COLO668 (cell line): ENCODE measurements around the gene SLX4IP.

Experiments used
- DNase-seq: peaks from one replicate; lab custom pipeline; 2025; ENCODE audit not compliant: unreplicated experiment; lab: John Stamatoyannopoulos, UW

The SLX4IP gene

DNA sequence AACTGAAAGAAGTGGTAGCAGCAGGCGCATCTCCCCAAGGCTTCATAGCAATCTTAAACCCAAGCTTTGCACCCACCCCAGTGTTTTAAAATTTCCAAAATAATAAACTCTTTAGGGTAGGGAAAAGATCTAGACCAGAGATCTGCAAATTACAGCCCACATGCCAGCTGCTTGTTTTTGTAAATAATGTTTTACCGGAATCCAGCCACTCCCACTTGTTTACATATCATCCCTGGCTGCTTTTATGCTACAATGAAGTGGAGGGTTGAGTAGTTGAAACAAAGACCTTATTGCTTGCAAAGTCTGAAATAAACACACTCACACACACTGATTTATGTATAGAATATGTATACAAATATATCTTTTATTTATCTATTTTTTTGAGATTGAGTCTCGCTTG lies 30.0 kb downstream of the SLX4IP start:
- no peak for DNase-seq

- DNase-seq, result no peak
Observed at GRCh38 chr20:10466325-10466724, 31.2 kb downstream of the SLX4IP start.

GRCh38 chr20:10466855-10467254 lies 31.8 kb downstream of the SLX4IP start:
- DNase-seq, result no peak

GRCh38 chr20:10467681-10468339 lies 32.7 kb downstream of the SLX4IP start:
- no peak for DNase-seq

DNA sequence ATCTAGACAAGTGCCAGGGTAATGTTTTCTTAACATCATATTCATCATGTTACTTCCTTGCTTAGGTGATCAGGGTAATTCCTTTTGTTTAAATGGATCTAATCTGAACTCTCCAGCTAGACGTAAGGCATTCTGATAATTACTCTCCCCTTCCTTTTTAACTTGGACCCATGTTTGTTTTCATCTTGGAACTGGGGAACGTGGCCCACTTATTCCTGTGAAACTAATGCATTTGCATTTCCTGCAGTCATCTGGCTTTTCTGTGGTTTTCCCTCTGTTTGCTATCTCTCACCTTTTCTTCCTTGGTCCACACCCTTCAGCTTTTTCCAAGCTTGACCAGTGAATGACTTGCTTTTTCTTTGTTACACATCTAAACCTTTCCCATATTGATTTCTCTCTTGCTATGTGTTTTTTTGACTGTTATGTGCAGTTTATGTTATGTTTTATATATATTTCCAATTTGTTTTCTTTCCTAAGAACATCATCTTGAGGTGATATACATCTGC lies 33.3 kb downstream of the SLX4IP start:
- no peak for DNase-seq

DNA sequence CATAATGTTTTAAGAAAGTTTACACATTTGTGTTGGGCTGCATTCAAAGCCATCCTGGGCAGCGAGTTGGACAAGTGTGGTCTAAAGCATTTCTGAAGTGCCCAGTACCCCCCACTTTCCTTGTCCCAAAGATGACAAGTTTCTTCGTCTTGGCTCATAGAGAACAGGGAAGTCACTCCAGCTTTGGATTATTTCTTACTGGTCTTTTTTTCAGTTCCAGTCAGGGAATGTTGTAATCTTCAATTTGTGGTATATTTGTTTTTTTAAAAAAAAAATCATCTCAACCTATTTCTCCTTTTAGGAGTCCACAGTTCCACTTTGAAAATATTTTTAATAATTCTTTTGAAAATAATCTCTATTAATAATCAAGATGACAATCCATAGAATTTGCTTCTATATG lies 34.0 kb downstream of the SLX4IP start:
- DNase-seq, result no peak

DNA sequence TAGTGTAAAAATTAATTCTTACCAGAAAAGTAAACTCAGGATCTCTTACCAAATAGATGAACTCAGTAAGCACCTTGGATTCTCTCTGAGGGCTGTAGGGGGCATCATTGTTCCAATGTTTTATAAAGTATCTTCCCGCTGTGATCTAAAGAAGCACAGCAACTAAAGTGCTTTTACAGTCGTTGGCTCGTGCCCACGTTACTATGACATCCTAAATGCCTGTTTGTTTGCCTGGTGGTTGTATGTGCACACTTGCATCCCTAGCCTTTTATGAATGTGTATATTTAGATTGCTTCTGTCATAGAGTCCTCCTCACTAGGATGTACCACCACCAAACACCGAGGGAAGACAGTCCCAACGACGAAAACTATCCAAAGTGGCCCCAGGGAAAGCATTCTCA lies 34.5 kb downstream of the SLX4IP start:
- peak; percentile 63 for DNase-seq

- DNase-seq, result no peak
Observed at GRCh38 chr20:10470276-10470675, 35.2 kb downstream of the SLX4IP start.

DNA sequence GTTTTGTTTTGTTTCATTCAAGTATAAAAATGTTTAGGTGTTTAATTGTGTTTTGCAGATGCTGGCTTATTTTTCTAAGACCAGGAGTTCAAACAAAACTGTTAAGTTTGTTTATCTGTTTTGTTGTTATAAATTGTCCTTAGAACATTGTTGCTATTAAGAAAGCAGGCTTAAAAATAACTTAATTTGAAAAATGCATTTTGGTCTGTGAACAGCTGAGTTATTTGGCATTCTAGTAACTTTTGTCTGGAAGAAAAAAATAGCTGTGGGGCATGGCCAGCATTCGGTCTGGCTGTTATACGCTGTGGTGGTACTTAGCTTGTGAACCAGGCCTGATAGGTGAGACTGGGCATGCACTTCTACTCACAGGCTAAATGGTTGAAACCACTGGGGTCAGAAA lies 37.8 kb downstream of the SLX4IP start:
- no peak for DNase-seq

DNA sequence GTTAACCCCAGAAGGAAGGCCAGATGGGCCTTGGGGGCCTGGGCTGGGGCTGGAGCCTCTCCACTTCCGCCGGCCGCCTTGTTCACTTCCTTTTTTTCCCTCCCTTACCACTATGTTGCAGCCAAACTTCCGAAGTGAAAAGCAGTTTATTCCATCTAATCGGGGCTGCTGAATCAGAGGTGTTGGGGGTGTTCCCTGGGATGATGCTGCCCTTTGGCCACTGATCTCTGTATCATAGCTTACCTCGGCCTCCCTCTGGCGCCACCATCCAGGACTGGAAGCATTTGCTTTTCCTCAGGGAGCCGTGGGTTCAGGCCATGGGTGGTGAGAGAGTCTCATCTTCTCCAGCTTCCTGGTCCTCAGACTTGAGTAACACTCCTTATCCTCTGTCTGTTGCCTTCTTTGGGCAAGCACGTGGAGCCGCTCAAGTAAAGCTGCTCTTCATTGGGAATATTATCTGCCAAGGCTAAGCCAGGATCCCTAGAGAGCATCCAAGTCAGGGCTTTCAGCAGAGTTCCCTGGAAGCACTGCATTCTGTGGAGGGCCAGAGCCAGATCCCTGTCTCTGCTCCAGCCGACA lies 39.6 kb downstream of the SLX4IP start:
- DNase-seq, result no peak

DNA sequence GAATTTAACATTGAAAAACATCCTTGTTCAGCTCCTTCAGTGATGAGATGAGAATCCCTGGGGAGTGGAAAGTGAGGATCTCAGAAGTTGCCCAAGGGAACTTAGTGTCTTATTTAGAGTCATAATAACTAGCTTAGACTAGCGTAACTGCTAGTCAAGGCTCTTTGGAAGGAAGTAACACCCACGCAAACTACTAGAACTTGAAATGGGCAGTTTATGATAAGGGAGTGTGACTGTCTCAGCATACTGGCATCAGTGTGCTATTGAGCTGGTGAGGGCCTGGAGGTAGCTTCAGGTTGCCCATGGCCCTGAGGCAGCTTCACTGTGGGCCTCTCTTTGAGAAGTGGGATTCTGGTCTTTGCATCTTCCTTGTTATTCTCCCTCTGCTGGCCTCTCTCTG lies 40.1 kb downstream of the SLX4IP start:
- no peak for DNase-seq

DNA sequence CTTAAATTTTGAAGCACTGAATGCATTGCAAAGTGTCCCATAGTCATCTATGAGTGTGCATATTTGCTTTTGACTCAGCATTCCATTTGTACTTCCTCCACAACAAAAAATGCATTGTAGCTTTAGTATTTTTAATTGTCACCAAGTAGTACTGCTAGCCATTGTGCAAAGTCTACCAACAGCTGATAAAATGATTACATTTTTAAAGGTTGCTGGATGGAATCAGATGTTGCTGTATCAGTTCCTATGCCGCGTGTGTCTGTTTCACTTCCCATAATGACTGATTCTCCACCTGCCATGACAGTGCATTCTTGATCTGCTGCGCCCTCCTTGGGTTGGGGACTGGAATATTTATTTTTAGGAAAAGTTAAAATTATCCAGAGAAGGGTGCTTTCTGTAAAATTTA lies 41.2 kb downstream of the SLX4IP start:
- DNase-seq, result no peak

DNA sequence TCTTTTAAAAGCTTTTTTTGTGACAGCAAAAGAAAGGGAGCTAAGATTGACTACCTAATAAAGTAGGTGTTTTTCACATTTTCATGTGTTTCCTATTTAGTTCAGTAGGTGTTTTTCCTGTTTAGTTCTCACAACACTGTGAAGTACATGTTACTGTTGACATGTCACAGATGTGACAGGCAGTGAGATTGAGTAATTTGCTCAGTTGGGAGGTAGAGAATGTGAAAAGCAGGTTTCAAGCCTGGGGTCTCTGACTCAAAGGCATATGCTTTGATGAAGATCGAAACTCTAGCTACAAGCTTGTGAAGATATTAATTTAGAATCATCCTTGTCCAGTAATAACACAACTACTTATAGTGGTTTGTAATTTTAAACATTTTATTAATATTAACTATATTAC lies 43.1 kb downstream of the SLX4IP start:
- DNase-seq, result no peak

- no peak for DNase-seq
Observed at GRCh38 chr20:10478930-10479329, 43.8 kb downstream of the SLX4IP start.

- DNase-seq, result no peak
Observed at GRCh38 chr20:10481676-10482075, 46.6 kb downstream of the SLX4IP start.

DNA sequence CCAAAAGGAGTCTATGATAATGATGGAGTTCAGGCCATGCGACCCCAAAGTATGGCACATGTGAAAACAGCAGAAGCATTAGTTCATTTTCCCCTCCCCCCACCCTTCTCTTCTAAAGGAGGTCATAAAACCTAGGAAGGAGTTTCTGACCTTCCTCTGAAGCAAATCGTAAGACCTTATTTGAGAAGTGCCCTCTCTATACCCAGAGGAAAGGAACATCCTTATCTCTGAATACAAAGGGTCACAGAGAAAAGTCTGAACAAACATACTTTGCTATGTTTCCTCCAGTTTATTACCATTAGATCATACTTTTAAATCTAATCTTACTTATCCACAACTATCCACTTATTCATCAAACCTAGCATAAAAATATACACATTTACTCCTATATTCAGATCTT lies 48.6 kb downstream of the SLX4IP start:
- DNase-seq, result no peak

- DNase-seq, result no peak
Observed at GRCh38 chr20:10487142-10488136, 52.3 kb downstream of the SLX4IP start.

DNA sequence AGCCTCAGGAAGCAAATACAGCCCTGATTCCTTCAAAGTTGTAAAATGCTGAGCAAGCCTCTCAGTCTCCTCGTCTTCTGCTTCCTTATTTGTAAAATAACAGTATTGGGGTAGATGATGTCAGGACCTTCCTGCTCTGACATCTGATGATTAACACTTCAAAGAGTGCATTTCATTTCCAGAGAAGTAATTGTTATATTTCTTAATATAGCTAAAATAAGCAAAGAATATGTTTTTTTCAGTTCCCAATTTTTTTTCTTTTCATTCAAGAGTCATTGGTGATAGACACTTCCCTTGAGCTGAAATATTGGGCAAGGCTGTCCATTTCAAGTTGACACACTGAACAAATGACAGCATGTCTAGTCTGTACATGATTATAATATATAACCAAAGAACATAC lies 53.4 kb downstream of the SLX4IP start:
- DNase-seq, result no peak

- no peak for DNase-seq
Observed at GRCh38 chr20:10489853-10490252, 54.7 kb downstream of the SLX4IP start.

- DNase-seq, result no peak
Observed at GRCh38 chr20:10490257-10490656, 55.2 kb downstream of the SLX4IP start.

DNA sequence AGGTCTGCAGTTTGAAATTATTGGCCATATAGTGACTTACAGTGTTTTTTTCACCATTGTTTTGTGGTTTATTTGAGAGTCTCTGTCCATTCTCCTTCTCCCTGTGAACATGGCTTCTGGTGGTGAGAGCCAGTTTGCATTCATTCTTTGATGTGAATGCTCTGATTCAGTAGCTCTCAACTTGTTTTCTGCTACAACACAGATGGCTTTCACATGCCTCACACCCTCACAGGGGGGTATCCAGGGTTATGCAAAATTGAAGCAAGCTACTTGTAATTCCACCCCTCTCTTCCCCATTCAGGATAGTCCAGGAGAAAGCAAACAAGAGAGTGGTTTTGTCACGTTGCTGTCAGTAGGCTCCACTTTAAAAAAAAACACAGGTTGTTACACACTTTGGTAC lies 55.6 kb downstream of the SLX4IP start:
- DNase-seq, result no peak

GRCh38 chr20:10492065-10492464 lies 57.0 kb downstream of the SLX4IP start:
- DNase-seq, result no peak
